ENCODE data around the gene BRD9.
"Not testable (repeated sequence)": the region's sequence is repeated elsewhere in the genome, so short reads cannot be mapped to it uniquely, and the experiment has no call there.

BRD9 gene

DNA sequence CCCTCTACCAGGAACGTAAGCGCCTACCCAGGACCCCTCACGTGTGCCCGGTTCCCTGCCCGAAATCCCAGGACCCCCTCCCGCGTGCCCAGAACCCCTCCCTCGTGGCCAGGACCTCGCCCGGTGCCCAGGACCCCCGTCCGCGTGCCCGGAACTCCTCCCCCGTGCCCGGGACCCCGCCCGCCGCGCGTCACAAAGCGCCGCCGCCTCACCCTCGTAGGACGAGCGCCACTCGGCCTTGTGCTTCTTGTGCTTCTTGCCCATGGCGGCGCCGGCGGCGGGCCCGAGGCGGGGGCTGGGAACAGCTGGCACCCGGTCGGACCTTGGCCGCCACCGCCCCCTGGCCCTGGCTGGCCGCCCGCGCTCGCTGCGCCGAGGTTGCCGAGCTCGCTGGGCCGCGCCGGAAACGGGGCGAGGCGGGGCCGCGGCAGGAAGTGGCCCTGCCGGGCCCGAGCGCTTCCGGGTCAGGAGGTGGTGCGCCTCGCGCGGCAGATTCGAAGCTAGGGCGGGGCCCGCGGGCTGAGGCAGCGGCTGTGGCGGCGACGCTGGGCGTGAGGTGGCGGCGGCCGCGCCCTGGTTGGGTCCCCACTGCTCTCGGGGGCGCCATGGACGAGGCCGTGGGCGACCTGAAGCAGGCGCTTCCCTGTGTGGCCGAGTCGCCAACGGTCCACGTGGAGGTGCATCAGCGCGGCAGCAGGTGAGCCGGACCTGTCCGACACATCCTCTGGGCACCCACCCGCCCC is at the start of gene BRD9, which contains the start of gene TRIP13:
Gene BRD9 (minus strand): TSS at position 408 of the 743 bp plus-strand sequence. CDS start 144 bp downstream, at position 264.
Gene TRIP13 (plus strand): TSS at position 491 of the 743 bp plus-strand sequence. CDS start 115 bp downstream, at position 606.
- FAIRE-seq (no peak), DNase-seq (ENCODE audit: low spot score) (peak; percentile 99)

GRCh38 chr5:940741-941140 is 48.1 kb upstream of the BRD9 start:
- FAIRE-seq; DNase-seq (ENCODE audit: low spot score): not testable (repeated sequence)

DNA sequence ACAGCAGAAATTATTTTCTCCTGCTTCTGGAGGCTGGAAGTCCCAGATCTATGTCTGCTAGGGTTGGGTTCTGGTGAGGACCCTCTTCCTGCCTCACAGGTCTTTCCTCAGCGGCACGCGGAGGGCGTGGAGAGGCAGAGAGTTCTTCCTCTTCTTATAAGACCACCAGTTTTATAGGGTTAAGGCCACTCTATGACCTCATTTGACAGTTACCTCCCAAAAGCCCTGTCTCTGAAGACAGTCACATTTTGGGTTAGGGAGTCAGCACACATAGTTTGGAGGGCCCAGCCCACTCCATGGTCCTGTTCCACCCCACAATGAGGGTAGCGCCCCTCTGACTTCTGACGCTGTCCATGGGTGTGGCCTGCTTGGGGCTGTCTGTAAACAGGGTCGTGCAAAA is 46.8 kb upstream of the BRD9 start:
- FAIRE-seq (no peak), DNase-seq (ENCODE audit: low spot score) (no peak)

DNA sequence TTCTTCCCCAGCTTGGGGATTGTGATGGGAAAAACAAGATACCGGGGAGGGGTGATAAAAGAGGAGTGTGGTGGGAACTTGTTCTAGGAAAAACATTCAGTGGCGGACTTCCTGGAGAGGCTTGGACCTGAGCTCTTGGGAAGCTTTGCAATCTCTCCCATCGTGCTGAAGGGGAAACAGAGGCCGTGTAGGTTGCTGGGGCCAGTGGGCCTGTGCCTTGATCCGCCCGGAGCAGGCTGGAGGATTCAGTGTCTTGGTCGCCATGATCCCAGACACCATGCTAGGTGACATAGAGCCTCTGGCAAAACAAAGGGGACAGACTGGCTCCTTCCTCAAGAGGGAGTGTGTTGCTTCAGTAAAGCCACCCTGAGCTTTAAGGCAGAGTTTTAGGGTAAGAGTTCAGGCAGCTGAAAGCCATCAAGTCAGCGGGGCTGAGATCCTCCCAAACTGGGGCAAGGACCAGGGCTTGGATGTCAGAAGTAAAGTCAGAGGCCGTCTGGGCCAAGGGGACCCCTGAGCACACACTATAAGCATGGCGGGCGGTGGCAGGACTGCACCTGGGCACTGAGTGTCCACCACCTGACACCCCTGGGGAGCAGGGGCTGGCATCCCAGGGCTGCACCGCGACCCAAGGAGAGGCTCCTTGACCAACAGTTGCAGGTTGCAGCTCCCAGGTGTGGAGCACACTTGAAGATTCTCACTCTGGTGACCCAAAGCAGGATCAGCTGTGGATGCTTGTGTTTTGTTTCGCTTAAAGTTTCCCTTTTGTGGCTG is 44.7 kb upstream of the BRD9 start:
- FAIRE-seq (no peak), DNase-seq (ENCODE audit: low spot score) (no peak)

DNA sequence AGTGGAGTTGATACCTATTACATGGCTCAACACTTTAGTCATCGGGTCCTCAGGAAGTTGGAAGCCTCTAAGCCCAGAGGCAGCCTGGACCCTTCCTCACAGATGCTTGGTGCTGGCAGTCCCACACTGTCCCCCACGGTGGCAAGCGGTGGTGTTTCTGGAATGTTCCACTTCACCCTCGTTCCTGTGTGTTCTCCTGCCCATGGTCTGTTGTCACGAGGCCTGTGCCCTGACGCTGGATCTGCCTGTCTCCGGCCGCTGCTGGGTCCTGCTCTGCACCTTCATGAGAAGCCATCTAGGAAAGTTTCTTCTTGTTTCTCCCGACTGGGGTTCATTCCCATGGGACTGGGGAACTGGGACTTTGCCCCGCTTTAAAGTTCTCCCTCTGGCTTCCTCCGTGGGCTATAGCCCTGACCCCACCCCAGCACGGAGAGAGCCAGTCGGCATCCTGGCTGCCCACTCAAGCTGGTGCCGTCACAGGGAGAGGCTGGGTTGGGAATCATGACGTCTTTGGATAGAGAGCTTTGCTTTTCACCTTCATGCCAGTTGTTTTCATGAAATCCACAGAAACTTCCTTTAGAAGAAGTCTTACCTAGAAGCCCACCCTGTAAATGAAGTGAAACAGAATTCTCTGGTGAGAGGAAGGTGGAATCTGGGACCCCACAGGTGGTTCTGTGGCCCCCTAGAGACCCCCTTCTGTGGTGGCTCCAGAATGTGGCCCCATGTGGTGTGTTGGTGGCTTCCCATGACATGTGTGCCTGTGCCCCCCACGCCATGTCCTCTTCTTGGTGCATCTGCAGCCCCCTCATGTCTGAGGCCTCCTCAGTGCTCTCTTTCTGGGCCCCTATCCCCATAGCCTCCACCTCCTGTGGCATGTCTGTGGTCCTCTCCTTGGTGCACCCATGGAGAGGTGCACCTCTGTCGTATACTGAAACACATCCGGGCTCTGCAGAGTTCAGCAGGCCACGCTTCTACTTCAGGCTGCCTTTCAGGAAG is 43.8 kb upstream of the BRD9 start:
- DNase-seq (ENCODE audit: low spot score) (no peak), FAIRE-seq (no peak)

GRCh38 chr5:935510-936084 is 43.0 kb upstream of the BRD9 start:
- FAIRE-seq: peak; percentile 52
- DNase-seq (ENCODE audit: low spot score): no peak

GRCh38 chr5:934381-934967 is 41.9 kb upstream of the BRD9 start:
- not testable (repeated sequence) for DNase-seq (ENCODE audit: low spot score); FAIRE-seq

DNA sequence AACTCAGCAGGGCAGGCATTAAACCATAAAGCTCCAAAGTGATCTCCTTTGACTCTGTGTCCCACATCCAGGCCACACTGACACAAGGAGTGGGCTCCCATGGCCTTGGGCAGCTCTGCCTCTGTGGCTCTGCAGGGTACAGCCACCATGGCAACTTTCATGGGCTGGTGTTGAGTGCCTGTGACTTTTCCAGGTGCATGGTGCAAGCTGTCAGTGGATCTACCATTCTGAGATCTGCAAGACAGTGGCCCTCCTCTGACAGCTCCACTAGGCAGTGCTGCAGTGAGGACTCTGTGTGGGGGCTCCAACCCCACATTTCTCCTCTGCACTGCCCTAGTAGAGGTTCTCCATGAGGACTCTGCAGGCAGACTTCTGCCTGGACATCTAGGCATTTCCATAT is 41.4 kb upstream of the BRD9 start:
- not testable (repeated sequence) for DNase-seq (ENCODE audit: low spot score); FAIRE-seq

DNA sequence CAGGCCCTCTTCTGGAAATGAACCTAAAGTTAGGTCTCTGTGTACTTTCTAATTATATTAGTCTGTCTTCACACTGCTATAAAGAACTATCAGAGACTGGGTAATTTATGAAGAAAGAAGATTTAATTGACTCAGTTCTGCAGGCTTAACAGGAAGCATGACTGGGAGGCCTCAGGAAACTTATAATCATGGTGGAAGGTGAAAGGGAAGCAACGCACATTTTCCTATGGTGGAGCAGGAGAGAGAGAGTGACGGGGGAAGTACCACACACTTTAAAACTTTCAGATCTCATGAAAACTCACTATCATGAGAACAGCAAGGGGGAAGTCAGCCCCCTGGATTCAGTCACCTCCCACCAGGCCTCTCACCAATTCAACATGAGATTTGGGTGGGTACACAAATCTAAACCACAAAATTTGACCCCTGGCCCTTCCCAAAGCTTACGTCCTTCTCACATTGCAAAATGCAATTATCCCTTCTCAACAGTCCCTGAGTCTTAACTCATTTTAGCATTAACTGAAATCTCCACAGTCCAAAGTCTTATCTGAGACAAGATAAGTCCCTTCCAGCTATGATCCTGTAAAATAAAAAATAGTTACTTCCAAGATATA is 40.8 kb upstream of the BRD9 start:
- DNase-seq (ENCODE audit: low spot score) (no peak), FAIRE-seq (no peak)

DNA sequence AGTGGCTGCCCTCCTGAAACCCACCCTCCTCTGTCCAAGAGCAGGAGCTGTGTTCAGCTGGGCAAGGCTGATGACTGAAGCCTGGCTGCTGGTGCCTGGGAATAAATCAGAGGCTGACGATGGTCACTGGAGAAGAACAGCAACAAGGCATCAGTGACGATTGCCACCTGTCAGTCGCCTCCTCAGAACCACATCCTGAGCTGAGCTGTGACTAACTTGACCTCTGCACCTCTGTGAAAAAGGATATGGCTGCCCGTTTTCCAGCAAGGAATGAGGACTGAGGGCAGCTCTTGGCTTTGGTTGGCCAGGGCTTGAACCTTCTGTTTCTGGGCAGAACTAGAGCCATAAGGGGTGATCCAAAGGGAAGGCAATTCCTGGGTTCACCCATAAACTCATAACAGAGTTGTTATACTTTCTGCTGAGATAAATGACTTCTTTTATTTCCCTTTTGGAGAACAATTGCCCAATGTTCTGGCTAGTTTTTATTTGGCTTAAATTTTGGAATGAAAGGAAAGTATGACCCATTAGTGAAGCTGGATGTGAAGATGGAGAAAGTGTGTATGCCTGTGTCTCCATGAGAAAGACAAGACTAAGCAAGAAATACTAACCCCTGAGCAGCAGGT is 40.1 kb upstream of the BRD9 start:
- DNase-seq (ENCODE audit: low spot score) (no peak), FAIRE-seq (no peak)

- FAIRE-seq (no peak), DNase-seq (ENCODE audit: low spot score) (no peak)
These were observed 39.6 kb upstream of the BRD9 start for GRCh38 chr5:932151-932627.

- DNase-seq (ENCODE audit: low spot score) (no peak), FAIRE-seq (no peak)
These were observed 39.1 kb upstream of the BRD9 start for GRCh38 chr5:931570-932145.

- no peak for DNase-seq (ENCODE audit: low spot score)
- FAIRE-seq: no peak
These were observed 38.3 kb upstream of the BRD9 start for GRCh38 chr5:930866-931265.

- no peak for DNase-seq (ENCODE audit: low spot score)
- FAIRE-seq: no peak
These were observed 37.0 kb upstream of the BRD9 start for GRCh38 chr5:929596-929995.

- not testable (repeated sequence) for DNase-seq (ENCODE audit: low spot score); FAIRE-seq
These were observed 36.6 kb upstream of the BRD9 start for GRCh38 chr5:929182-929581.

DNA sequence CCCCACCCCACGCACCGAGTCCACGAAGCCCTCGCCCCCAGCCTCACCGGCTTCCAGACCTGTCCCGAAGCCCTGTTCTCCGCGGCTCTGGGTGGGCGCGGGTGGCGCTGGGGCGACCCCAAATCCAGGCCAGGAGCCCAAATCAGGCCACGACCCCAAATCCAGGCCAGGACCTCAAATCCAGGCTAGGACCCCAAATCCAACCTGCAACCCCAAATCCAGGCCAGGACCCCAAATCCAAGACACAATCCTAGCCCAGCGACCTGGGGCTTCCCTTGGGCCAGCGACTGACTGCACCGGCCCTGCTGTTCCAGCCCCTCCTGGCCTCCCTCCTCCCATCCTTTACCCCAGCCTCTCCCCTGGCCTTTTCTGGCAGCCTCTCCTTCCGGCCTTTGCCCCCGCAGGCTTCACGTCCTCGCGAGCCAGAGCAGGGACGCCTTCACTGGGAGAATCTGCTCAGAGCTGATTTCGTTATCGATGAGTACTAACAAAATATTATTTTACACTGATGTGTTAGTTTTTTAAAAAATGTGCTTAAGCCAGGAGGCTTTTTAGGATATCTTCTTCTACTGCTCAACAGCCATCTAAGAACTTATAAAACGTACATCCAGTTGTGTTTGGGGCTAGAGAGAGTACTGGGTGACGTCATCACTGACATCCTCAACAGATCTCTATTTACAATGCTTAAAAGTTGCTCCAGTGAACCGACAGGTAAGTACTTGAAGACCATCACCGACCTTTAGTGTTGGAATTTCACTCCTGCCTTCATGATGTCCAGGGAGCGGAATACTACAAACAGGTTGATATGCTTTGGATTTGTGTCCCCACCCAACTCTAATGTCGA is 34.8 kb upstream of the BRD9 start:
- no peak for DNase-seq (ENCODE audit: low spot score)
- FAIRE-seq: no peak

GRCh38 chr5:926417-927171 is 34.0 kb upstream of the BRD9 start:
- FAIRE-seq (no peak), DNase-seq (ENCODE audit: low spot score) (no peak)

Data from urothelium cell line (cell line).